CD4-positive, alpha-beta T cell treated with Interleukin-6 for 4 hours (primary cell): ENCODE data around the gene MRPS30.
A peak's percentile ranks its signal among the peaks of the same experiment; 100 is the strongest.
"Not testable (repeated sequence)": the region's sequence is repeated elsewhere in the genome, so short reads cannot be mapped to it uniquely, and the experiment has no call there.

ENCODE experiments used
- DNase-seq: peaks from one replicate; pipeline ENCODE4 v3.0.0-alpha.2; 2020; ENCODE audit warnings: mixed read lengths

Gene MRPS30

DNA sequence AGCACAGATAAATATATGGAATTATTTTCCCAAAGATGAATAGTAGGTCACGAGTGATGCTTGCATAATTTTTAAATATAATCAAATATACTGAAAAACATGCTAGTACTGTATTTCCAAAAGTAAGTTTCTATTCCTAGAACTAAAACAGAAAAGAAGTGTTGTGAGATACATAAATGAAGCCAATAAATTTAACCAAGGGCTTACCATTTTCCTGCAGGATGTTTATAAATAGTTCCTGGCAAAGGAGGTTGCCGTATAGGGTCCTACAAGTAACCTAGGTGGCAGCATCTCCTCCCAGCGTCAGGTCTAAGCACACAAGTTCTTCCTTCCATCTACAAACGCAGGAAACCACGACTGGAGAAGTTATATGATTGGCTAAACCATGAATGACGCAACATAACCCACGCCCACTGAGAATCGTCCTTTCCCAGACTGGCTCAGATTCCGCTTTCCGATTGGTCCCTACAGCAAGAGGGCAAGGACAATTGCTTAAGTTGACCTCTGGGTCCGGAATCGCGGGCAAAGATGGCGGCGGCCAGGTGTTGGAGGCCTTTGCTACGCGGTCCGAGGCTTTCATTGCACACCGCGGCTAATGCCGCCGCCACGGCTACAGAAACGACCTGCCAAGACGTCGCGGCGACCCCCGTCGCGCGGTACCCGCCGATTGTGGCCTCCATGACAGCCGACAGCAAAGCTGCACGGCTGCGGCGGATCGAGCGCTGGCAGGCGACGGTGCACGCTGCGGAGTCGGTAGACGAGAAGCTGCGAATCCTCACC lies at the start of gene MRPS30:
TSS of gene MRPS30 (plus strand) at position 513 of the 780 bp plus-strand sequence. CDS start at position 529, 16 bp downstream.
- DNase-seq, result peak; percentile 90

- no peak for DNase-seq
Measured at GRCh38 chr5:44769200-44769876, 39.4 kb upstream of the MRPS30 start.

DNA sequence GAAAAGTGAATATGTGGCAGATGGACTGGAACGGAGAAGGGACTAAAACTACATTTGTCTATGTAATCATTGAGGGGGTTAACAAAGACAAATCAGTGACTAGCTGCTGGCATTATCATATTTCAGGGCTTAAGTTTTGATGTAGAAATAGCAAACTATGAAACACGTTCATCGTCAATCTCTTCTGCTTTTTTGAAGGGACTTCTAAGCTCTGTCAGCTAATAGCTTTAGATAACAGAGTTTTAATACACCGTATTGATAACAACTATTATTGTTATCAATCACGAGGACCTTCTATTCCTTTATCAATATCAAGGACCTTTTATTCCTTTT lies 38.9 kb upstream of the MRPS30 start:
- DNase-seq, result no peak

DNA sequence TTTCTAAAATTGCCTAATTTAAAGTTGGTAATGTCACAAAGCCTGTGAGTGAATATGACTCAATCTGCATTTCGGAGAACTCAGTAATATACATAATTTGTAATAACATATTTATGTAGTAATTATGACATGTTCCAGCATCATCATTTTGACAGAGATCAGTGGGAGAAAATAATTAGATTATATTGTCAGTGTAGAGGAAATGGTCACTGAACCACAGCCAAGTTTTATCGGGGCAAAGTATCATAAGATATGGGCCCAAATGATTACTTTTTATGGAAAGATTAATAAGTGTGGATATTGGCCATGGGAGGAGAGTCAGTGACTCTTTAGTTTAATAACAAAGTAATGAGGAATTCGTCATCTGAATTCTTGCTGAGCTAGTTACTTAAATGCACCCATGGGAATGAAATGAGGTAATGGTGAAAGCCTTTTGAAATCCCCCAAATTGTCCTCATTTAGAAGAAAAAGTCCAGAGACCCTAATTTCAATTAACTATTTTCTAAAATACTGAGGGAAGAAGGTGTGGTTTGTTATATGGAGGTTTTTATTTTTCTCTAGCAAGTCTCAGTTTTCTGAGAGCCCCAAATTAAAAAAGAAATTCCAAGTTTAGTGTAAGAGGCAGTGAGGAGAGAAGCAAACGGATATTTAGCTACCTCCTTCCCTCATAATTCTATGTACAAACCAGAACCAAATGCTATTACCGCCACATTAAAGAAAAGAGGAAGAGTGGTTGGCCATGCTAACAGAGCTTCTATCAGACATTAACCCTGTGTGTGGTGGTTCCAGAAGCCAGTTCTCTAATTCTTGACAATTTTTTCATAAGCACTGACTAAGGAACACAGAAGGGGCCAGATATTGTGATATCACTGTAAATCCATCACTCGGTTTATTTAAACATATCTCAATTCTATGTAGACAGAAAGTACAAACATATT lies 37.7 kb upstream of the MRPS30 start:
- DNase-seq, result no peak

DNA sequence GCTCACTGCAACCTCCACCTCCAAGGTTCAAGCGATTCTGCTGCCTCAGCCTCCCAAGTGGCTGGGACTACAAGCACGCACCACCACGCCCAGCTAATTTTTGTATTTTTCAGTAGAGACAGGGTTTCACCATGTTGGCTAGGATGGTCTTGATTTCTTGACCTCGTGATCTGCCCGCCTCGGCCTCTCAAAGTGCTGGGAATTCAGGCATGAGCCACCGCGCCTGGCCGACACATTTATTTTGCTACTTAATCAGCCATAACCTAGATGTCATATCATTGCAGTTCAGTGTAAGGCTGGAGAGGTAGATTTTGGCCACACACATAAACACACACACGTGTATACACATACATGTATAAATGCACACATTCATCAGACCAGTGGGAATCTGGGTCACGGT lies 36.4 kb upstream of the MRPS30 start:
- DNase-seq, result not testable (repeated sequence)

DNA sequence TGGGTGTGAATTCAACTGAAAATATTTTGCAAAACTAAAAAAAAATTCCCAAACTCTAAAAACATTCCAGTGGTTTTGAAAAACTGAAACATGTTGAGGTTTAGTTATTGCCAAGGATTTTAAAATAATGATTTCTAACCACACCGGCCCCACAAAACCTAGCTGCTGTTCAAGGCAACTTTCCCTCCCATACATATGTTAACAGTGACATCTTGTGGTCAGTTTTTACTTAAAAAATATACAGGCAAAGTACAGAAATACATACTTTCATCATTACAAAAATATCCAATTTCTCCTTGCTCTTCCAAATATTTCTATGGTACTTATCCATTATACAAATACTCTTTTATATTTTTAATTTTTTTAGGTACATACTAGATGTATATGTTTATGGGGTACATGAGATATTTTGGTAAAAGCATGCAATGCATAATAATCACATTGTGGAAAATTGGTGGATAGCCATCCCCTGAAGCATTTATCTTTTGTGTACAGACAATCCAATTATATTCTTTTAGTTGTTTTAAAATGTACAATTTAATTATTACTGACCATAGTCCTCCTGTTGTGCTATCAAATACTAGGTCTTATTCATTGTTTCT lies 34.4 kb upstream of the MRPS30 start:
- DNase-seq, result no peak

DNA sequence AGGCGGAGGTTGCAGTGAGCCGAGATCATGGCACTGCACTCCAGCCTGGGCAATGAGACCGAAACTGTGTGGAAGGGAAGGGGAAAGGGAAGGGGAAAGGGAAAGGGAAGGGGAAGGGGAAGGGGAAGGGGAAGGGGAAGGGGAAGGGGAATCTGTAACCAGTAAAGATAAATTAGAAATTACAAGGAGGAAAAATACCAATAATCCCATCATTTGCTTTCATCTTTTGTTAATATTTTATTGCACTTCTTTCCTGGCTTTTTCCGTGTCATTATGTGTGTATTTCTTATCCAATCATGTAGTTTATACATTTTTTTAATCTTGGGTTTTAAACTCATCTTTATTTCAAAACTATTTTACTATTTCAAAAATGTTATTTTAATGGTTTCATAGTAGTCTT lies 29.6 kb upstream of the MRPS30 start:
- no peak for DNase-seq

- DNase-seq, result no peak
Measured at GRCh38 chr5:44783634-44784315, 25.0 kb upstream of the MRPS30 start.

- DNase-seq, result no peak
Measured at GRCh38 chr5:44787731-44788130, 21.0 kb upstream of the MRPS30 start.

GRCh38 chr5:44789372-44789995 lies 19.3 kb upstream of the MRPS30 start:
- DNase-seq, result not testable (repeated sequence)

- not testable (repeated sequence) for DNase-seq
Measured at GRCh38 chr5:44792031-44792673, 16.6 kb upstream of the MRPS30 start.

DNA sequence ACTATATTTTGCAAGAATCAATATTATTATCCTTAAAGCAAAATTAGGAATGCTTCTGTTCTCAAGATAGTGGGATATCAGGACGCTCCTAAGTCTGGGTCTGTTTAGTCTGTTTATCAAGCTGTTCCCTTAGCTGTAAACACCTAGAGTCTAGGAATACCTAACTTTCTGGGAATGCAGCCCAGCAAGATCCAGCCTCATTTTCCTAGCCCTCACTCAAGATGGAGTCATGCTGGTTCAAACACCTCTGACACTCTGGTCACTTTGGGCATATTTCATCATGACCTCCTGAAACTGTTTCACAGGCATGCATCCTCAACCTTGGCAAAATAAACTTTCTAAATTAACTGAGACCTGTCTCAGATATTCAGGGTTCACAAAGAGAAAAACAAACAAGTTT lies 14.4 kb upstream of the MRPS30 start:
- DNase-seq, result no peak

DNA sequence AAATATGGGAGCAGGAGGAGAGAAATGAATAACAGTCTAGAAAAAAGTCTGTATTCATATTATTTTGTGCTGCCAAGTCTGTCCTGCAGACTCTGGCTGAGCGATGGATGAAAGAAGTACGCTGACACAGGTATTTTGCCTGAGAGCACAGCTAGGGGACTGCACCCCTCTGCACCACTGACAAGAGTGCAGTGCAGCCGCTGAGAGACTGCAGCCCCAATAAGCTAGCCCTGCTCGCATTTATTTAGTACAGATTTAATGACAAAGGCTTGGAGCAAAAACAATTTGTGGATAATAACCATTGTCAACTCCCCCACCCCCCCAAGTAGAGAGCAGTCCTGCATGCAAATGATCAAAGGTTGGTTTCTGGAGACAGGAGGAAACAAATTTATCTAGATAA lies 13.3 kb upstream of the MRPS30 start:
- DNase-seq, result no peak

DNA sequence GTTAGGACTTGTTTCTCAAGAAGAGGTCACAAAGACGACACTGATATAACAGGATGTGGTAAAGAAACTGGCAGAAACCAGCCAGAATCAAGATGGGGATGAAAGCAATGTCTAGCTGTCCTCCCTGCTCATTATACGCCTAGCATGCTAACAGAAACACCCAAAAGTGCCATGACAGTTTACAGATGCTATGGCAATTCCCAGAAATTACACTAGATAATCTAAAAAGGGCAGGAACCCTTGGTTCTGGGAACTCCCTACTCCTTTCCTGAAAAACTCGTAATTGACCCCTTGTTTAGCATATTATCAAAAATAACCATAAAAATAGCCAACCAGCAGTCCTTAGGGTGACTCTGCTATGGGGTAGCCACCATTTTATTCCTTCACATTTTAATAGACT lies 10.9 kb upstream of the MRPS30 start:
- no peak for DNase-seq

GRCh38 chr5:44801992-44802391 lies 6.8 kb upstream of the MRPS30 start:
- no peak for DNase-seq

GRCh38 chr5:44806608-44807007 lies 2.1 kb upstream of the MRPS30 start:
- DNase-seq, result no peak

DNA sequence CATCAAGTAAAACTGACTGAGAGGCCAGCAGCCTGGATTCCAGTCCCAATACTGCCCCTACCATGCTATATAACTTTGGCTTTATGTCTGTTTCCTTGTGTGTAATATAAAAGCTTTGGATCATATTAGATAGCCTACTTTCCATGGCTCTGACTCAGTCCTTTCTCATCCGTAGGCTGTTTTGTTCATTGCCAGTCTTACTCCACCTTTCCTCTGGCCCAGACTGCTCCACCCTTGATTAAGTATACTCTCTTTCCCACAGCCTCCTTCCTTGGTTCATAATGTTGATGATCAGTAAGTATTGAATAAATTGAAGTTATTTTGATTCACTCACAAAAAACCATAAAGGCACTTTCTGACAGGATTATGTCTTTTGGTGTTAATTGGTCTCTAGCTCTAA lies 1.5 kb upstream of the MRPS30 start:
- no peak for DNase-seq

DNA sequence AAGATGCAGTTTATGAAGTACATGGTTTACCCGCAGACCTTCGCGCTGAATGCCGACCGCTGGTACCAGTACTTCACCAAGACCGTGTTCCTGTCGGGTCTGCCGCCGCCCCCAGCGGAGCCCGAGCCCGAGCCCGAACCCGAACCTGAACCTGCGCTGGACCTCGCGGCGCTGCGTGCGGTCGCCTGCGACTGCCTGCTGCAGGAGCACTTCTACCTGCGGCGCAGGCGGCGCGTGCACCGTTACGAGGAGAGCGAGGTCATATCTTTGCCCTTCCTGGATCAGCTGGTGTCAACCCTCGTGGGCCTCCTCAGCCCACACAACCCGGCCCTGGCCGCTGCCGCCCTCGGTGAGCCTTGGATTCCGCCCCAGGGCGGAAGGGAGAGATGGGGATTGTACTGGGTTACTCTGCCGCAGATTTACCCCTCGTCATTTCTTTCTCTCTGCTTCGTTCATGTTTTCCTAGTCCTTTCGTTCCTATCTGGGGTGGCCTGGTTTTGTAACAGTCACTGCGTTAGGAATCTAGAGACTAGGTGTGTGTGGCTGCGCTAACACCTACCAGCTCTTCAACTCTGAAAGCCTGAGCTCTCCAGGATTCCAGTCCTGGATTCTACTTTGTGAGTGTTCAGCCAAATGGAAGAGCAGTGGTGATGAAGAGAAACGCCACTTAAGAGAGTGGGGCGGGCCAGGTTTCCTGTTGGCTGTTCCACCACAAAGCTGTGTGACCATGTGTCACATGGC lies 638 bp downstream of the MRPS30 start:
- peak; percentile 44 for DNase-seq

DNA sequence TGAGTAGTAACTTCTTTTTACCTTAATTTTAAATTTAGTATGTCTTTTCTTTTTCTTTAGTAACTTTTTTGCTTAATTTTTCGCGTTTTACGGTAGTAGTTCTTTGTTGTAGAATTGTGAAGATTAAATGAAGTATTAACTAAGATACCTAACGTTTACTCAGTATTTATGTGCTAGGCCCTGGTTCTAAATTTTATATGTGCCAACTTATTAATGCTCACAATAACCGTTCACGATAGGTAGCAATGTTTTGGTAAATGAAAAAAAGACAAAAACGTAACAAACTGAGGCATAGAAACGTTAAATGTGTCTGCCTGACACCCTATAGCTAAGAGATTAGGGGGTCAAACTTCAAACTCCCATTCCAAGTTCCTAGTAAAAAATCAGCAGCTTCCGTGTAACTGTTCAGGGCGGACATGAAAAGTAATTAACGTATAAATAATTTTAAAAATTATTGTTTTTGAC lies 1.2 kb downstream of the MRPS30 start:
- no peak for DNase-seq

DNA sequence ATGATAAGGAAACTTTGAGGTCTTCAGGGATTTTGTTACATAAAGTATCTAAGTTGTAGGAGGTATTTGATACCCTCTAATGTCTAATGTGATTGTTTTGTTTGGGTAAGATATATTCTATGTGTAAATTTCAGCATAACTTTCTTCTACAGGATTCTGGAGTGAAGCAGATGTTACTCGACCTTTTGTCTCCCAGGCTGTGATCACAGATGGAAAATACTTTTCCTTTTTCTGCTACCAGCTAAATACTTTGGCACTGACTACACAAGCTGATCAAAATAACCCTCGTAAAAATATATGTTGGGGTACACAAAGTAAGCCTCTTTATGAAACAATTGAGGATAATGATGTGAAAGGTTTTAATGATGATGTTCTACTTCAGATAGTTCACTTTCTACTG lies 6.0 kb downstream of the MRPS30 start:
- DNase-seq, result no peak

- no peak for DNase-seq
Measured at GRCh38 chr5:44821164-44821563, 12.4 kb downstream of the MRPS30 start.
